HG02885 (cell line): Measurements from ENCODE around the gene CALU.

ENCODE experiments used
- ATAC-seq: cut with Tn5 transposase; IDR thresholded peaks from one replicate; pipeline ENCODE4 v1.9.1; 2021; ENCODE audit warnings: mild to moderate bottlenecking; ENCODE audit not compliant: unreplicated experiment, poor library complexity

Gene CALU

GRCh38 chr7:128721376-128721775 lies 17.8 kb upstream of the CALU start:
- no peak for ATAC-seq

DNA sequence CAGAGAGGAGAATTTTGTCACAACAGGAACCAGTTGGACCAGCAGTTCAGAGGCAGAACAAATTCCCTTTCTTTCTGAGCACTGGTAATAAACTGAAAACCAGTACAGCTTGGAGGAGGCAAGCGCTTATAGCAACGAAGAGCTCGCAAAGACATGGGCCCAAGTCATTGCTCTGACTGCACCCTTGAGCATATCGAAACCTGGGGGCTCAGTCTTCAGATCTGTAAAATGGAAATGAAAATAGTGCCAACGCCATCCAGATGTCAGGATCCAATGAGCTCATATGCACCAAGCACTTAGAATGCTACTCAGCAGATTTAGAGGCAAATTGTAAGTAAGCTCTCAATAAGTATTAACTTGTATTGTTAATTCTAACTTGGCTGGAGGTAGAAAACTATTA lies 14.4 kb upstream of the CALU start:
- ATAC-seq = no peak

GRCh38 chr7:128725531-128725930 lies 13.6 kb upstream of the CALU start:
- ATAC-seq = no peak

DNA sequence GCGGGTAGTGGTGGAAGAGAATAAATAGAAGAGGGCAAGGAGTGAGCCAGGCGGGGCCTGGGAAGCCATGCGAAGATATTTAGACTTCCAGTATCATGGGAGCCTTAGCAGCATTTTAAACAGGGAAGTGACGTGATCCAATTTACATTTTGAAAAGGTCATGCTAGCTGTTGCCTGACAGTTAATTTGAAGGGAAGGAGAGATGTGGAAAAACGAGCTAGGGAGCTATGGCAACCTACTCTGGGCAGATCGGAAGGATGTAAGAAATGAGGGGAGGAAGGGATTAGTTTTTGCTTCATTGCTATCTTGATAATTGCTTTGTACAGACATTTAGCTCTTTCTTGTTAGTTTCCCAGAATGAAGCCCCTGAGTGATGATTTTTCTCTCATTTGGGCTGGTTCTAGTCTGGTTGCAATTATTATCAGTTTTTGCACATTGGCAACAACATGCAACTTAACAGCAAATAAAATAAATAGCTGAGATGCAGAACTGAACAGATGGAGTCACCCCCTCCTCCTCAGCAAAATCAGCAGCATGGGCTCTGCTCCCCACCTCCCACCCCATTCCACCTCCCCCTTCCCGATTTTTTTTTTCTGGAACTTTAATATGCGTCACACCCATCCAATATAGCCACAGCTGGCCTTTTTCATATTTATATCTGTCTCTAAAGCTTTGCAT lies 13.0 kb upstream of the CALU start:
- no peak for ATAC-seq

GRCh38 chr7:128726737-128727072 lies 12.5 kb upstream of the CALU start:
- no peak for ATAC-seq

- no peak for ATAC-seq
Observed at GRCh38 chr7:128727239-128727638, 11.9 kb upstream of the CALU start.

GRCh38 chr7:128728598-128728997 lies 10.6 kb upstream of the CALU start:
- no peak for ATAC-seq

- no peak for ATAC-seq
Observed at GRCh38 chr7:128729494-128729893, 9.7 kb upstream of the CALU start.

- ATAC-seq = no peak
Observed at GRCh38 chr7:128731184-128731583, 8.0 kb upstream of the CALU start.

DNA sequence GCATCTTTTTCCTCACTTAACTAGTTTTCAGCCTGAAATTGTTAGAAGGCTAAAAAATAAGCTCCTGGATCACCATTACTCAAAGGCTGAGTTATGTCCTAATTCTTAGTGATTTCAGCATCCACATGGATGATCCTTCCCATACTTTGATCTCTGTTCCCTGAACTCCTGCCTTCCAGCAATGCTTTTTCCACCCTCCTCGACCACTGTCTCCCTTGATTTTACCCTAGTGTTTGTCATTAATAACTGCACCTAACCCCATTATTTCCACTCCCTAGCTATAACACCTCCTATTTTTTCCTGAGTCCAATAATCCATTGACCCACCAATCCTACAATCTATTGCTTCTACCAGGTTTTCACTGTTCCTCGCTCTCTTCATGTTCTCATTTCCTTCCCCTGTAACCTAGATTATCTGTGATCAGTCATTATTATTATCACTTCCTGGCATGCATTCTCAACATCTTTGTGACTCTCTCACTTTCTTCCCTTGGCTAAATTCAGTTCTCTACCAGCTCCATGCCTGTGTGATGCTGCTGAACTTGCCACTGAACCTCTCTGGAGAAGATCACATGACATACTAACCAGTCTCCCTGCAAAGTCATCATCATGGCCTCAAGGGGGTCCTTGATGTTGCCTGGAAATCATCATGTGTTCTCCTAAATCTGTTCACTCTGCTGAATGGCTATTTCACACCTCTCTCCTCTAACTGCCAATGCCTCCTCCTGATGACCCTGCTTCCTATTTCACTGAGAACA lies 6.5 kb upstream of the CALU start:
- ATAC-seq = no peak

DNA sequence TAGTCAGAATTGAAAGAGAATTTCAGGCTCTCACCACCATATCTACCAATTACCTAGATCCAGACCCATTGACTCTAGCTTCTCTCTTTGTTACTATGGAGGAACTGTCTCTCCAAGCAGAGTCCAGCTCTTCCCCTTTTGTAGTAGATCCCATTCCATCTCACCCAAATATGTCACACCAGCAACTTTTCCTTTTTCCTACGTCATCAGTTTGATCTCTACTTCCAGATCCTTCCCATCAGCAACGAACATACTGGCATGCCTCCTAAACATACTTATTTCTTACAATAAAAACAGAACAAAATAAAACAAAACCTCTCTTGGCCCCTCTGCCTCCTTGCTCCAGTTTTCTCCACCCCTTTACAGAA lies 5.9 kb upstream of the CALU start:
- ATAC-seq = no peak

GRCh38 chr7:128734890-128735289 lies 4.3 kb upstream of the CALU start:
- ATAC-seq = no peak

DNA sequence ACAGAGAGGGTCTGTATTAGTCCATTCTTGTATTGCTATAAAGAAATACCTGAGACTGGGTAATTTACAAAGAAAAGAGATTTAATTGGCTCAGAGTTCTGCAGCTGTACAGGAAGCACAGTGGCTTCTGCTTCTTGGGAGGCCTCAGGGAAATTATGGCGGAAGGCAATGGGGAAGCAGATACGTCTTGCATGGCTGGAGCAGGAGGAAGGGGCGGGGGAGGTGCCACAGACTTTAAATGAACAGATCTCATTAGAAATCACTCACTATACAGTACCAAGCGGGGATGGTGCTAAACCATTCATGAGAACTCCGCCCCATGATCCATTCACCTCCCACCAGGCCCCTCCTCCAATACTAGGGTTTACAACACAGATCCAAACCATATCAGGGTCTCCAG lies 3.7 kb upstream of the CALU start:
- no peak for ATAC-seq

- no peak for ATAC-seq
Observed at GRCh38 chr7:128737441-128737840, 1.7 kb upstream of the CALU start.

DNA sequence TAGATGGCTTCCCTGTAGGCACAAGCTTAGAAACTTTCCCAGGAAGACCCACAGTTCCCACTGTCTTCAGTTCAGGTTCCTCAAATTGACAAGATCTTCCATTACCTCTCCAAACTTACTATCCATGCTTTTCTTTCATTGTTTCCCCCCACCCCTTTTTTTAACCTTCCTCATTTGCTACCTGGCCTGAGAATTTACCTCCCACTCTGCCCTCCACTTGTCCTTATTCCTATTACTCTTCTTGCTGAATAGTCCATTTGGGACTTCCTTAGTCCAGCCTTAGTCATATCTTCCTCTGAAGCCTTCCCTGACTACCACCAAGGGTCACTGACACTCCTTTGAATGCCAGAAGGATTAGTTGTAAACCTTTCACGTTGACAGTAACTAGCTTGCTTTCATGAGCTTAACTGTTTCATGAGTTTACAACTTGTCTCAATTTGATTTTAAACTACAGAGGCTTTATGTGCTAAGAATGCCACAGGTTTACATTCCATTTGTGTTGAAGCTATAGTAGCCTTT lies 1.2 kb upstream of the CALU start:
- no peak for ATAC-seq

- peak; percentile 1 for ATAC-seq
Observed at GRCh38 chr7:128738570-128739047, 550 bp upstream of the CALU start.

DNA sequence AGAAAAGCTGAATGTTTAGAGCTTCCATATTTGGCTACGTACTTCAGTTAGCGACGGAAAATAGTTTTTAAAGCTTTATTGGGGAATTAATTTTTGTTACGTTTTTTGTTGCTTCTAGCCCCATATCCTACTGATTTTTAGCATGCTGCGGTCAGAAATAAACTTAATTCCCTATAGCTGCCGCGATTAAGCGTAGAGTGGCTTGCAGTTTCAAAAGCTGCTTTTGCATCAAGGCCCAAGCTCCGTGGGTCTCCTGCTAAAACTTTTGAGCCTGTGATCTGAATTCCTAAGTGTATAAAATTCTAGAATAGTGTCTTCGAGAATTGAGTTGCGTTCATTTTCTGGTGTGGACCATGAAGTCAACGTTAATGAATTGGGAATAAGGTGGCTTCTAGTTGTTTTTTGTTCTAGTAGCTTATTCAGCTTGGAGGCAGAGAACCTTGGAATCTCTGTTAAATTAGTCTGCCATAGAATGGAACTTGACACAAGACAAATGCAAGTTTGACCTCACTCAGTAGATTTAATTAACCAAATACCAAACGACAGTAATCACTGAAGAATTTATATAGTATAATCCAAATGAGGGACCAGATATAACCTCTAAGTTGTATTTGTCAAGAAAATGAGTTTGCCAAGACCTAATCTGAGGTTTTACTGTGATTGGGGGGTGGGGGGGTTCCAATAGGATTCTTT lies 977 bp downstream of the CALU start:
- ATAC-seq = no peak

DNA sequence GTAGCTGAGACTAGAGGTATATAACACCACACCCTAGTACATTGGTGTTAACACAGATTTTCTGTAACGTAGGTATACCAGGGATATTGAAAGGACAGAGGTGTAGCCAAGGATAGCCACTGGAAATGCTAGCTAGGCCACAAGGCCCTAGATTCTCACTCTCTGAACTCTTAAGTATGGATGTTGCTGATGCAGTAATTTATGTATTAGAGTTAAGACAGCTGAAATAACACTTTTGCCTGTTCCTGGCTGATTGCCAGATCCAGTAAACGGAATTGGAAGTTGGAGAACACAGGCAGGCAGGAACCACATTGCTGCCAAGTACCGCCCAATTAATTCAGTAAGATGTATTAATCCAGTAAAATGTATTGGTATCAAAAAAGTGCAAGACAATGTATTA lies 1.8 kb downstream of the CALU start:
- no peak for ATAC-seq

GRCh38 chr7:128741491-128741890 lies 2.3 kb downstream of the CALU start:
- ATAC-seq = no peak

DNA sequence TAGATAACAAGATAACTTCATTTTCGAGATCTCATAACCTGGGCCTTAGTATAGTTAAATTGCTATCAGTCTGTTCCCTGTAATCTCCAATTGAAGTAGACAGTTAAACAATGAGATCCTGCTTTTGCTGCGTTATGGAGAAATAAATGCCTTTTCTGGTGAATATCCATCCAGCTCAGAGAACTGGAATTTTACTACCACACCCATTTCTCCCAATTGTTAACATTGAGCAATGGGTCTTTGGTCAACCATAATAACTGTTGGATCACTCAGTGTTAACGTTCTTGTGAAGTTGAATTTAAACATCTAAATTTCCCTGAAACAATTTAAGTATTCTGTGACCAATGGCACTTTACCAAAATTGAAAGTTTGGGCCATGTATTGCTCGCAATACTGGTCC lies 3.0 kb downstream of the CALU start:
- ATAC-seq = no peak

GRCh38 chr7:128743112-128743772 lies 4.1 kb downstream of the CALU start:
- ATAC-seq = no peak
